SK-N-SH treated with all-trans-retinoic acid at 6 μM for 48 hours (cell line): ENCODE measurements around the gene NCOA6.

Source experiments
- BACH2 ChIP-seq: fragments of 250-450 bp; sonication (Bioruptor Pico); IDR thresholded peaks from 2 replicates; pipeline ENCODE4 v1.9.0; 2021; ENCODE audit warnings: mild to moderate bottlenecking, borderline replicate concordance
- ZNF565 ChIP-seq: fragments of 450-650 bp; formaldehyde crosslinking; conservative IDR thresholded peaks from 2 replicates; pipeline ENCODE4 v1.5.0; 2020; ENCODE audit warnings: low read depth, mild to moderate bottlenecking, moderate library complexity
- TF ChIP-seq, protein P1 (sequence below): fragments of 250-450 bp; sonication (Bioruptor Pico); IDR thresholded peaks from 2 replicates; pipeline ENCODE4 v1.5.1; 2021; ENCODE audit warnings: mild to moderate bottlenecking, moderate library complexity

GRCh38 chr20:34829191-34829590, 3.7 kb upstream of the NCOA6 start:
- TF ChIP-seq, protein P1, sequence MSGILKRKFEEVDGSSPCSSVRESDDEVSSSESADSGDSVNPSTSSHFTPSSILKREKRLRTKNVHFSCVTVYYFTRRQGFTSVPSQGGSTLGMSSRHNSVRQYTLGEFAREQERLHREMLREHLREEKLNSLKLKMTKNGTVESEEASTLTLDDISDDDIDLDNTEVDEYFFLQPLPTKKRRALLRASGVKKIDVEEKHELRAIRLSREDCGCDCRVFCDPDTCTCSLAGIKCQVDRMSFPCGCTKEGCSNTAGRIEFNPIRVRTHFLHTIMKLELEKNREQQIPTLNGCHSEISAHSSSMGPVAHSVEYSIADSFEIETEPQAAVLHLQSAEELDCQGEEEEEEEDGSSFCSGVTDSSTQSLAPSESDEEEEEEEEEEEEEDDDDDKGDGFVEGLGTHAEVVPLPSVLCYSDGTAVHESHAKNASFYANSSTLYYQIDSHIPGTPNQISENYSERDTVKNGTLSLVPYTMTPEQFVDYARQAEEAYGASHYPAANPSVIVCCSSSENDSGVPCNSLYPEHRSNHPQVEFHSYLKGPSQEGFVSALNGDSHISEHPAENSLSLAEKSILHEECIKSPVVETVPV (CRISPR knock-in tag), result no peak
- no peak for TF ChIP-seq ZNF565 (CRISPR knock-in tag)
- no peak for TF ChIP-seq BACH2
